ENCODE results near the gene SLC7A1.

GRCh38 chr13:29619995-29620394 lies 24.5 kb upstream of the SLC7A1 start:
- TF ChIP-seq EZH2 (IDR thresholded peaks at IDR 0.05; ENCODE audit: low read depth) (no peak), CTCF (conservative IDR thresholded peaks at IDR 0.05) (no peak)
